ENCODE data around the gene PSME3. TPM values are rescaled to one million over a fixed set of nuclear protein-coding genes. Genes with fewer than 3 reads are reported as not detected.

Gene PSME3
- total and polyA plus RNA-seq, 12 donors, result 26.0 to 103 (median 70.3) TPM

DNA sequence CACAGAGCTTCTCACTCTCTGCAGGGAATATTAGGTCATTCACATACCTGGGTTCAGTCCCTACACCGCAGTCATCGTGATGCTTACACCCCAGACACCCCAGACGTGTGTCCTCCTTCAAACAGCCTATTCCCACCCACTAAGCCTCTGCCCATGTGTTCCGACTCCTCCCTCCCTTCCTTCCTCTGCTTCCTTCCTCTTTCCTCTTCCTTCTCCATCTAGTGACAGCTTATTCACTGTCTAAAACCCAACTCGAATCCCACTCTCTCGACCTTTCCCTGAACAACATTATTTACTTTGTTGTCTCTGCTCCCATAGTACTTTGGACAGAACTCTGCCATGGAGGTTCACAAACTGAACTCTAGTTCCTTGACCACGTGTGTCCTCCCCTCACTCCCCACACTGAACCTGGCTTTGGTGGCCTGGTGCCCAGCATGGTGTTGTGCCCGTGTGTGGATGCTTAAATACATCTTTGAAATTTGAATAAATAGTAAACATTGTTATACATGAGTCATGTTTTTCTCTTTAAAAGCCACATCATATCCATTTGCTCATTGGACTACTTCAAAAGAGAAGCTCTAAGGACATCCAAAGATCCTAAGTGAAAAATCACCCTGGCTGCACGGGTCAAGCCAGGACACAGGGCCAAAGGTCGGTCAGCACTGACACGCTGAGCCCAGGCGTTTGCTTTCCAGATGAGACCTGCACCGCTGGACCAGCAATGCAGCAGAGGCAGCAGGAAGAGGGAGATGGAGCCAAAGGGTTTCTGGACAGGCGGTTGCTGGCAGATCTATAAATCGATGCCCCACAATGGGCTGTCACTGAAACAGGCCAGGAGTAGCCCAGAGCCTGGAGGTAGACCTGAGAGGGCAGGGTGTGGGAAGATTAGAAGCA is 53.3 kb downstream of the PSME3 start:
- TF ChIP-seq, protein P1, sequence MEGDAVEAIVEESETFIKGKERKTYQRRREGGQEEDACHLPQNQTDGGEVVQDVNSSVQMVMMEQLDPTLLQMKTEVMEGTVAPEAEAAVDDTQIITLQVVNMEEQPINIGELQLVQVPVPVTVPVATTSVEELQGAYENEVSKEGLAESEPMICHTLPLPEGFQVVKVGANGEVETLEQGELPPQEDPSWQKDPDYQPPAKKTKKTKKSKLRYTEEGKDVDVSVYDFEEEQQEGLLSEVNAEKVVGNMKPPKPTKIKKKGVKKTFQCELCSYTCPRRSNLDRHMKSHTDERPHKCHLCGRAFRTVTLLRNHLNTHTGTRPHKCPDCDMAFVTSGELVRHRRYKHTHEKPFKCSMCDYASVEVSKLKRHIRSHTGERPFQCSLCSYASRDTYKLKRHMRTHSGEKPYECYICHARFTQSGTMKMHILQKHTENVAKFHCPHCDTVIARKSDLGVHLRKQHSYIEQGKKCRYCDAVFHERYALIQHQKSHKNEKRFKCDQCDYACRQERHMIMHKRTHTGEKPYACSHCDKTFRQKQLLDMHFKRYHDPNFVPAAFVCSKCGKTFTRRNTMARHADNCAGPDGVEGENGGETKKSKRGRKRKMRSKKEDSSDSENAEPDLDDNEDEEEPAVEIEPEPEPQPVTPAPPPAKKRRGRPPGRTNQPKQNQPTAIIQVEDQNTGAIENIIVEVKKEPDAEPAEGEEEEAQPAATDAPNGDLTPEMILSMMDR (IDR thresholded peaks at IDR 0.05), result no peak
- H3K4me1 ChIP-seq, result peaks cover under 1 to 41% (median 14%) of the 10 kb centered on the region in 9 donors
- intact Hi-C loops (cut with DNase I), result no loop called here
- no peak for DNase-seq
- peak in 3 of 8 donors; percentile 65 to 70 (median 66) for ATAC-seq
- H3K9me3 ChIP-seq, result no peaks in the 10 kb centered on the region
- no peak overlapping the region for H3K4me3 ChIP-seq
- peak overlapping the region in 3 of 10 donors; percentile 48 to 75 (median 59) for H3K27ac ChIP-seq
- no peaks in the 10 kb centered on the region for H3K27me3 ChIP-seq
- WGBS, 2 donors, result 51 to 63% methylated on average over 15 of the region's 15 CpGs
- H3K36me3 ChIP-seq, result no peaks in the 10 kb centered on the region

- ATAC-seq (peak in 5 of 8 donors; percentile 10 to 67 (median 54)), DNase-seq (no peak)
- 60 to 64% methylated on average over 7 of the region's 7 CpGs for WGBS, 2 donors
- Histone ChIP-seq H3K36me3 (no peaks in the 10 kb centered on the region), H3K4me1 (peaks cover 15 to 74% (median 45%) of the 10 kb centered on the region in 9 donors), H3K4me3 (no peak overlapping the region), H3K27ac (no peak overlapping the region), H3K27me3 (no peaks in the 10 kb centered on the region), H3K9me3 (no peaks in the 10 kb centered on the region)
- TF ChIP-seq, protein P1 (IDR thresholded peaks at IDR 0.05), result no peak
- intact Hi-C loops (cut with DNase I), result loop anchor here in 1 of 10 donors (5.0 kb wide), 1 partner anchor 37 kb away; no protein-coding TSS in a partner anchor
These were observed 56.6 kb downstream of the PSME3 start for GRCh38 chr17:42889809-42890208.

GRCh38 chr17:42891539-42892152 is 58.4 kb downstream of the PSME3 start:
- ATAC-seq (peak; percentile 68 to 99 (median 90)), DNase-seq (peak; percentile 66 to 69)
- H3K4me1 ChIP-seq, result peaks cover 16 to 69% (median 43%) of the 10 kb centered on the region in 9 donors
- no peak overlapping the region for H3K4me3 ChIP-seq
- no peaks in the 10 kb centered on the region for H3K36me3 ChIP-seq
- 20 to 27% methylated on average over 10 of the region's 10 CpGs for WGBS, 2 donors
- intact Hi-C loops (cut with DNase I), result loop anchor here in 1 of 10 donors (5.0 kb wide), 1 partner anchor 36 kb away; no protein-coding TSS in a partner anchor
- H3K9me3 ChIP-seq, result no peaks in the 10 kb centered on the region
- TF ChIP-seq, protein P1 (IDR thresholded peaks at IDR 0.05), result no peak
- peak overlapping the region; percentile 61 to 94 (median 83) for H3K27ac ChIP-seq
- H3K27me3 ChIP-seq, result no peaks in the 10 kb centered on the region

GRCh38 chr17:42893359-42893758 is 60.2 kb downstream of the PSME3 start:
- Histone ChIP-seq H3K36me3 (no peaks in the 10 kb centered on the region), H3K4me3 (no peak overlapping the region), H3K27me3 (no peaks in the 10 kb centered on the region), H3K4me1 (peaks cover 16 to 53% (median 43%) of the 10 kb centered on the region in 9 donors), H3K27ac (peak overlapping the region in 8 of 10 donors; percentile 28 to 94 (median 73)), H3K9me3 (no peaks in the 10 kb centered on the region)
- ATAC-seq (peak in 4 of 8 donors; percentile 24 to 56 (median 52)), DNase-seq (no peak)
- 19 to 31% methylated on average over 4 of the region's 4 CpGs for WGBS, 2 donors
- intact Hi-C loops (cut with DNase I), result loop anchor here in 1 of 10 donors (5.0 kb wide), 1 partner anchor 34 kb away; no protein-coding TSS in a partner anchor
- TF ChIP-seq, protein P1 (IDR thresholded peaks at IDR 0.05), result no peak
